CD4-positive, alpha-beta T cell (primary cell): Measurements from ENCODE around the gene CDC42BPG. TPM values are rescaled to one million over a fixed set of nuclear protein-coding genes. Genes with fewer than 3 reads are reported as not detected.
"Not testable (repeated sequence)": the region's sequence is repeated elsewhere in the genome, so short reads cannot be mapped to it uniquely, and the experiment has no call there.

Experiments
- ATAC-seq: fragments of 200-7000 bp; cut with Tn5 transposase; one replicate; pipeline ENCODE4 v1.10.0; 2022; ENCODE audit warnings: mild to moderate bottlenecking; ENCODE audit not compliant: poor library complexity
- CTCF ChIA-PET: fragments of 350-600 bp; sonication (Branson Sonifier 250); formaldehyde crosslinking; loops from one replicate; lab custom pipeline; 2021; ENCODE audit warnings: antibody characterized with exemption, inconsistent platforms; lab: Charles Lee
- POLR2A ChIA-PET: fragments of 350-600 bp; sonication (Branson Sonifier 250); formaldehyde crosslinking; loops from one replicate; lab custom pipeline; 2021; ENCODE audit warnings: antibody characterized with exemption, inconsistent platforms; lab: Charles Lee
- DNase-seq, 14 experiments: peaks; one replicate each; pipeline ENCODE4 v3.0.0-alpha.2; 2013 to 2020; ENCODE audit warnings: mixed read lengths in 2 of 14
- H3K27ac ChIP-seq, 2 donors: one replicate each; pipeline versions ENCODE4 v1.5.1 to v1.7.0; 2013; ENCODE audit warnings: low read length in 2 of 2, low read depth in 1 of 2, mild to moderate bottlenecking in 1 of 2
- H3K27me3 ChIP-seq, 2 experiments: 1 replicate in 1 of 2; 2 replicates in 1 of 2; pipeline versions ENCODE4 v1.6.1 to v1.7.0; 2013; ENCODE audit warnings: low read length in 2 of 2, control low read depth in 1 of 2, mild to moderate bottlenecking in 1 of 2, moderate library complexity in 1 of 2; ENCODE audit not compliant: insufficient read depth in 2 of 2, control insufficient read depth in 1 of 2
- H3K36me3 ChIP-seq: one replicate; pipeline ENCODE4 v1.6.1; 2013; ENCODE audit warnings: low read length, control low read depth; ENCODE audit not compliant: insufficient read depth
- H3K4me1 ChIP-seq: one replicate; pipeline ENCODE4 v1.6.1; 2013; ENCODE audit warnings: low read length, control low read depth; ENCODE audit not compliant: insufficient read depth
- H3K4me3 ChIP-seq: one replicate; pipeline ENCODE4 v1.5.1; 2013; ENCODE audit warnings: mild to moderate bottlenecking, low read length, moderate library complexity
- H3K9me3 ChIP-seq, 2 experiments: 1 replicate in 1 of 2; 2 replicates in 1 of 2; pipeline versions ENCODE4 v1.6.1 to v1.7.0; 2013; ENCODE audit warnings: low read length in 2 of 2, mild to moderate bottlenecking in 2 of 2, control low read depth in 1 of 2, moderate library complexity in 1 of 2; ENCODE audit not compliant: control insufficient read depth in 1 of 2, insufficient read depth in 1 of 2
- H3K27ac Mint-ChIP-seq: one replicate; pipeline ENCODE4 v1.8.0; 2020; ENCODE audit warnings: mixed read lengths
- H3K27me3 Mint-ChIP-seq: one replicate; pipeline ENCODE4 v1.8.0; 2021; ENCODE audit warnings: mixed read lengths
- H3K36me3 Mint-ChIP-seq: one replicate; pipeline ENCODE4 v1.8.0; 2021; ENCODE audit warnings: low read depth, mixed read lengths
- H3K4me1 Mint-ChIP-seq: one replicate; pipeline ENCODE4 v1.8.0; 2021; ENCODE audit warnings: low read depth, mixed read lengths
- H3K4me3 Mint-ChIP-seq: one replicate; pipeline ENCODE4 v1.8.0; 2020; ENCODE audit warnings: mild to moderate bottlenecking, mixed read lengths
- H3K9me3 Mint-ChIP-seq: one replicate; pipeline ENCODE4 v1.8.0; 2020; ENCODE audit warnings: mixed read lengths
- intact Hi-C, 2 experiments: fragments of 100-400 bp; cut with DNase I in 1 of 2; cut with micrococcal nuclease in 1 of 2; formaldehyde crosslinking; loops; one replicate each; pipeline versions ENCODE4 v1.15.1 to v1.9.0; 2023 to 2025; cut with DNase I, micrococcal nuclease
- total RNA-seq, 174 experiments: library from RNA in 2 of 174; stranded (reverse) in 2 of 174; gene quantifications; one replicate each; pipeline ENCODE4 v1.2.3 and lab custom pipeline; 2021 to 2026
- TF ChIP-seq, protein P1 (sequence below): fragments of 200-600 bp; IDR thresholded peaks from one replicate; pipeline ENCODE4 v1.8.0; 2022; ENCODE audit warnings: antibody characterized with exemption, mild to moderate bottlenecking

The CDC42BPG gene
- total RNA-seq, 2 experiments from 2014 or later: 6.9 to 9.7 TPM

GRCh38 chr11:64826062-64826461 is 18.4 kb downstream of the CDC42BPG start:
- Histone ChIP-seq H3K36me3 (peaks cover 5% of the 10 kb centered on the region), H3K27ac (no peak overlapping the region), H3K4me3 (no peak overlapping the region), H3K9me3 (no peaks in the 10 kb centered on the region), H3K4me1 (no peaks in the 10 kb centered on the region), H3K27me3 (no peaks in the 10 kb centered on the region)
- CTCF ChIA-PET: no interaction called here
- Mint-ChIP-seq H3K4me3 (no peak overlapping the region), H3K36me3 (peaks cover 8% of the 10 kb centered on the region), H3K27ac (no peak overlapping the region), H3K27me3 (no peaks in the 10 kb centered on the region), H3K9me3 (no peaks in the 10 kb centered on the region), H3K4me1 (no peaks in the 10 kb centered on the region)
- POLR2A ChIA-PET: no interaction called here
- TF ChIP-seq, protein P1, sequence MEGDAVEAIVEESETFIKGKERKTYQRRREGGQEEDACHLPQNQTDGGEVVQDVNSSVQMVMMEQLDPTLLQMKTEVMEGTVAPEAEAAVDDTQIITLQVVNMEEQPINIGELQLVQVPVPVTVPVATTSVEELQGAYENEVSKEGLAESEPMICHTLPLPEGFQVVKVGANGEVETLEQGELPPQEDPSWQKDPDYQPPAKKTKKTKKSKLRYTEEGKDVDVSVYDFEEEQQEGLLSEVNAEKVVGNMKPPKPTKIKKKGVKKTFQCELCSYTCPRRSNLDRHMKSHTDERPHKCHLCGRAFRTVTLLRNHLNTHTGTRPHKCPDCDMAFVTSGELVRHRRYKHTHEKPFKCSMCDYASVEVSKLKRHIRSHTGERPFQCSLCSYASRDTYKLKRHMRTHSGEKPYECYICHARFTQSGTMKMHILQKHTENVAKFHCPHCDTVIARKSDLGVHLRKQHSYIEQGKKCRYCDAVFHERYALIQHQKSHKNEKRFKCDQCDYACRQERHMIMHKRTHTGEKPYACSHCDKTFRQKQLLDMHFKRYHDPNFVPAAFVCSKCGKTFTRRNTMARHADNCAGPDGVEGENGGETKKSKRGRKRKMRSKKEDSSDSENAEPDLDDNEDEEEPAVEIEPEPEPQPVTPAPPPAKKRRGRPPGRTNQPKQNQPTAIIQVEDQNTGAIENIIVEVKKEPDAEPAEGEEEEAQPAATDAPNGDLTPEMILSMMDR: no peak
- intact Hi-C loops: no loop called here
- ATAC-seq (no peak), DNase-seq (no peak)

DNA sequence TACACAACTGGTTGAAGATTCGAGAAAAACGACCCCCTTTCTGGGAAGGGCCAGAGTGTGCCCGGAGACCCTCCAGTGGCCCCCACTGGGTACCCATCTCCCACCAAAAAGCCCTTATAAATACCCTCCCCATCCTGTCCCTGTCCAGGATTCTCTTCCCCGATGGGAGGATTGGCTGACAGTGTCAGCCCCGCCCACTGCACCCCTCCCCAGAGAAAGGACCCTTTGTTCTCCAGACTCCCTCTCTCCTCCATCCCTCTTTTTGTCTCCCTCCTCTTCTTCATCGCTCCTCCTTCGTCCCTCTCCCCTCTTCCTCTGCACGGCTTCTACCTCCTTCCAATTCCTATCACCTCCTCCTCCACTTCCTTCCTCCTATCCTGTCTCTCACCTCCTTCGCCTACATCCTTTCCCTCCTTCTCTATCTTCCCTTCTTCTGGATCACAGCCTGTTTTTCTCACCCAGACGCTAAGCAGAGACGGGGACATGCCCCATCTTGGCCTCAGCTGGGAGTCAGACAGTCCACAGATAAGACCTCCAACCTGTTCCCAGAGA is 20.8 kb downstream of the CDC42BPG start:
- Mint-ChIP-seq H3K36me3 (peaks cover 8% of the 10 kb centered on the region), H3K27ac (no peak overlapping the region), H3K4me1 (no peaks in the 10 kb centered on the region), H3K4me3 (no peak overlapping the region), H3K9me3 (no peaks in the 10 kb centered on the region), H3K27me3 (no peaks in the 10 kb centered on the region)
- ChIA-PET POLR2A (no interaction called here), CTCF (no interaction called here)
- H3K27ac ChIP-seq: no peak overlapping the region
- no peak for DNase-seq
- TF ChIP-seq, protein P1: no peak
- peaks cover 3% of the 10 kb centered on the region for H3K36me3 ChIP-seq
- no peak for ATAC-seq
- no peak overlapping the region for H3K4me3 ChIP-seq
- no peaks in the 10 kb centered on the region for H3K9me3 ChIP-seq
- H3K27me3 ChIP-seq: no peaks in the 10 kb centered on the region
- H3K4me1 ChIP-seq: no peaks in the 10 kb centered on the region
- intact Hi-C loops: no loop called here

GRCh38 chr11:64817476-64817875 is 27.0 kb downstream of the CDC42BPG start:
- no peaks in the 10 kb centered on the region for H3K36me3 Mint-ChIP-seq
- no peak overlapping the region for H3K27ac ChIP-seq
- DNase-seq (no peak), ATAC-seq (no peak)
- intact Hi-C loops: no loop called here
- H3K9me3 ChIP-seq: no peaks in the 10 kb centered on the region
- no peaks in the 10 kb centered on the region for H3K4me1 Mint-ChIP-seq
- no peaks in the 10 kb centered on the region for H3K27me3 Mint-ChIP-seq
- TF ChIP-seq, protein P1: no peak
- no peak overlapping the region for H3K4me3 ChIP-seq
- no peaks in the 10 kb centered on the region for H3K36me3 ChIP-seq
- H3K4me1 ChIP-seq: no peaks in the 10 kb centered on the region
- ChIA-PET CTCF (no interaction called here), POLR2A (no interaction called here)
- no peak overlapping the region for H3K4me3 Mint-ChIP-seq
- H3K27me3 ChIP-seq: no peaks in the 10 kb centered on the region
- no peak overlapping the region for H3K27ac Mint-ChIP-seq
- no peaks in the 10 kb centered on the region for H3K9me3 Mint-ChIP-seq

GRCh38 chr11:64815433-64815832 is 29.0 kb downstream of the CDC42BPG start:
- POLR2A ChIA-PET, H3K27me3 ChIP-seq, H3K4me3 ChIP-seq, H3K4me1 ChIP-seq, ATAC-seq, H3K36me3 ChIP-seq, H3K9me3 ChIP-seq, H3K27ac Mint-ChIP-seq, H3K4me1 Mint-ChIP-seq, H3K9me3 Mint-ChIP-seq, H3K4me3 Mint-ChIP-seq, intact Hi-C loops, H3K36me3 Mint-ChIP-seq, H3K27ac ChIP-seq, DNase-seq, H3K27me3 Mint-ChIP-seq: not testable (repeated sequence)
- CTCF ChIA-PET: interaction anchor here (0.7 kb wide), 1 partner anchor 33 kb away, joined by 3 read pairs; no protein-coding TSS in a partner anchor
